Measurements from ENCODE around the gene THOC6.
A peak's percentile ranks its signal among the peaks of the same experiment; 100 is the strongest.

Gene THOC6

GRCh38 chr16:3017794-3018506 is 5.9 kb upstream of the THOC6 start, which contains the start of gene CLDN6:
TSS of gene CLDN6 (minus strand) at chr16:3018183. CDS start at chr16:3016021, 2,162 bp downstream.
- DNase-seq: no peak

GRCh38 chr16:3019594-3020246 is 4.1 kb upstream of the THOC6 start:
- DNase-seq: no peak

- DNase-seq: peak; percentile 48
Observed at GRCh38 chr16:3020247-3020603, 3.6 kb upstream of the THOC6 start, which contains the start of gene TNFRSF12A. TSS of gene TNFRSF12A (plus strand) at chr16:3020368. CDS start at chr16:3020398, 30 bp downstream.

DNA sequence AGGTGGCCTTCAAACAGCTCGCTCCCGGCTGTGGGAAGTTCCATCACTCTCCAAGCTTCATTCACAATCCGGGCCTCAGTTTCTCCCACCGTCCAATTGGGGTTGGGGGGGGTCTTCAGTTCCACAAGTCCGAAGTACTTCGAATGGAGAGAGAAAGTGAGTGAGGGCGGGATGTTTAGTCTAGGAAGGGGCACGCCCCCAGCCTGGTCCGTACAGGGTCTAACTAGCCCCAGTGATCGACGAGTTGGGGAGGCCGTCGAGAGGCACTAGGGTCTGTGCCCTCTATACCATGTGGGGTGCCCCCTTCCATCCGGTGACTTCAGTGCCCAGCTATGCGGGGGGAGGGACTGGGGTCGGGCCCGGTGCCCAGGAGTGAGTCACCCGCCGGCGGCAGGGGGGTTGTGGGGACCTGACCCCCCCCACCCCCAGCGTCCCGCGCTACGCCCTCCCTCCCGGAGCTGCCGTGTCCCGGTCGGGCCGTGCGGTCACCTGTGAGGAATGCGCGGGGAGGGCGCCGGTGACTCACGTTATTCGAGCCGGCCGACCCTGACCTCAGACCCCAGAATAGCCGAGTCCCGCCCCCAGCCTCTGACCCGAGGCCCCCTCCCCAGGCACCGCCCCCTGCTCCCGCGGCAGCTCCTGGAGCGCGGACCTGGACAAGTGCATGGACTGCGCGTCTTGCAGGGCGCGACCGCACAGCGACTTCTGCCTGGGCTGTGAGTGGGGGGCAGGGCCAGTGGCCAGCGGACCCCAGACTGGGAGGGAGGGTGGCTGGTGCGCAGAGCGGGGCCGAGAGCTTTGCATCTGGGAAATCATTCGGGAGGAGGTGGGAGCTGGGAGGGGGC is 3.0 kb upstream of the THOC6 start:
- DNase-seq: peak; percentile 52

DNA sequence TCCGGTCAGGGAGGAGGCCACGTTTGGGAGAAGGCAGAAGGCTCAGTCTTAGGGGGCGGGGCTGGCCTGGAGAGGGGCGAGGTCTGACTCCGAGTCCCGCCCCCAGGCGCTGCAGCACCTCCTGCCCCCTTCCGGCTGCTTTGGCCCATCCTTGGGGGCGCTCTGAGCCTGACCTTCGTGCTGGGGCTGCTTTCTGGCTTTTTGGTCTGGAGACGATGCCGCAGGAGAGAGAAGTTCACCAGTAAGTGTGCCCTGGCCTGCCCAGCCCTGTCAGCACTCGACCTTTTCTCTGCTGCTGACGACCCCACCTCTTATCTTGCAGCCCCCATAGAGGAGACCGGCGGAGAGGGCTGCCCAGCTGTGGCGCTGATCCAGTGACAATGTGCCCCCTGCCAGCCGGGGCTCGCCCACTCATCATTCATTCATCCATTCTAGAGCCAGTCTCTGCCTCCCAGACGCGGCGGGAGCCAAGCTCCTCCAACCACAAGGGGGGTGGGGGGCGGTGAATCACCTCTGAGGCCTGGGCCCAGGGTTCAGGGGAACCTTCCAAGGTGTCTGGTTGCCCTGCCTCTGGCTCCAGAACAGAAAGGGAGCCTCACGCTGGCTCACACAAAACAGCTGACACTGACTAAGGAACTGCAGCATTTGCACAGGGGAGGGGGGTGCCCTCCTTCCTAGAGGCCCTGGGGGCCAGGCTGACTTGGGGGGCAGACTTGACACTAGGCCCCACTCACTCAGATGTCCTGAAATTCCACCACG is 2.2 kb upstream of the THOC6 start:
- peak; percentile 79 for DNase-seq

DNA sequence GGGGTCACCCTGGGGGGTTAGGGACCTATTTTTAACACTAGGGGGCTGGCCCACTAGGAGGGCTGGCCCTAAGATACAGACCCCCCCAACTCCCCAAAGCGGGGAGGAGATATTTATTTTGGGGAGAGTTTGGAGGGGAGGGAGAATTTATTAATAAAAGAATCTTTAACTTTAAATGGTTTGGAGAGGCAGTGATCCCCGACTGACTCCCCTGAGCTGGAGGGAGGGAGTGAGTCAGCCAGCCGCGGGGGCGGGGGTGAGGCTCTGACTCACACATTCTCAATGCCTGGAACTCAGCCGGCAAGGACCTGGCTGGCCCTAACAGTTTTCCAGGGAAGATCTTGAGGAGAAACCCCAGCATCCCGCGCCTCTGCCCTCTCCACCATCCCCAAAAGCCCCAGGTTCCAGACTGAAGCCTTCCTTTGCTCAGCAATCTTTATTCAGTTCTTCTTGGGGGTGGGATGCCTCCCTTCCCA is 1.6 kb upstream of the THOC6 start:
- DNase-seq: peak; percentile 94

GRCh38 chr16:3022684-3023414 is 986 bp upstream of the THOC6 start:
- no peak for DNase-seq

DNA sequence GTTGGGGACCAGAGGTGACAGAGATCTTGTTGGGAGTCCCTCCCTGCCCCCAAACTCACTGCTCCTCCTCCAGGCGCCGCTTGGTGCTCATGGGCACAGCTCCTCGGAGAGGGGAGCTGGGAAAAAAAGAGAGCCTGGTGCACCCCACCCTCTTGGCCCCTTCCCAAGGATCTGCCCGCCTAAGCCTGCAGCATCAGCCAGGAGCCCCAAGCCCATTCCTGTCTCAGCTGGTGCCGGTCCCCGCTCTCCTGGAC is 493 bp upstream of the THOC6 start:
- DNase-seq: peak; percentile 34

- DNase-seq: no peak
Observed at GRCh38 chr16:3025032-3026002, 1.5 kb downstream of the THOC6 start.

GRCh38 chr16:3026003-3026378 is 2.2 kb downstream of the THOC6 start:
- no peak for DNase-seq

- DNase-seq: no peak
Observed at GRCh38 chr16:3026609-3027488, 3.0 kb downstream of the THOC6 start.

- DNase-seq: no peak
Observed at GRCh38 chr16:3027489-3027795, 3.6 kb downstream of the THOC6 start.

- DNase-seq: peak; percentile 86
Observed at GRCh38 chr16:3027983-3028715, 4.3 kb downstream of the THOC6 start.

GRCh38 chr16:3028716-3029319 is 5.0 kb downstream of the THOC6 start:
- no peak for DNase-seq

DNA sequence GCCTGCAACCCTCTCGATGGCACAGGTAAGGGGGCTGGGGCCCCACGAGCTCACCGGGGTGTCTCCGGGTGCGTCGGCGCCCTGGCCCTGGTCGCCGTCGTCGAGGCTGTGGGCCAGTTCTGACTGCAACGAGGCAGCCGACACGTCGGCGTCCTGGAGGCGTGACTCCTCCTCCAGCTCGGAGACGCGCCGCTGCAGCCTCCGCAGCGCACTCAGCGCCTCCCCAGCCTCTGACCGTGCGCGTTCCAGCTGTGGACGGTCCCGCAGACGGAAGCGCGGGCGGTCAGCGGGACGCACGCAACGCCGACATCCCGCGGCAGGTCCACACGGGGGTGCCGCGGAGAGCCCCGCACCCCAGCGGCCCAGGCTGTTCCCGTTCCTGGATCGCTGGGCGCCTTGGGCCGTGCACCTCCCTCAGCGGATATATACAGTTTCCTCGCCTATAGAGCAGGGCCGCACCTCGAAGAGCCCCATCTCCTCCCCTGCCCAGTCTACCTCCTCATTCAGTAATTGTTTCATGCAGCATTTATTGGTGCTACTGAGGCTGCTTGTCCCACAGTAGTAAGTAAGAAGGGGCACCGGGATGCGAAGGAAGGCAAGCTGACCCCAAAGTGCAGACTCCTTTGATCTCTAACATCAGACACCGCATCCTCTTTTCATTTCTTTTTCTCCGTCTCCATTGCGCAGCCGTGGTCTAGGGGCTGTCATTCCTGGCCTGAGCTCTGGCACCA is 5.8 kb downstream of the THOC6 start:
- DNase-seq: peak; percentile 55

GRCh38 chr16:3030222-3031212 is 6.7 kb downstream of the THOC6 start:
- DNase-seq: no peak

DNA sequence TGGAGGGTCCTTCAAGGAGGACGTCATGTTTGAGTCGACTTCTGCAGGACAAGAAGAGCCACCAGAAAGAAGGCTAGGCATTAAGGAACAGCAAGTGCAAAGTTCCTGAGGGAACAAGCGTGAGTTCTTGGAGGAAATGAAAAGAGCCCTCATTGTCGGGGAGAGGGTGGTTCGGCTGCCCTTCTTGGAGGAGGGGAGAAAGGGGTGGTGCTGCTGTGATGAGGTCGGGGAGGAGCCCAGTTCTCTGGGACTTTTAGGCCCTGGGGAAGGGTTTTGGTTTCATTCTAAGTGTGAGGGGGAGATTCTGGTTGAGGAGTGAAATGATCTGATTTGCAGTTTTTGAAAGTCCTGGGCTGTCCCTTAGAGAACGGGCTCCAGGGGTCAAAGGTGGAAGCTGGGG is 8.8 kb downstream of the THOC6 start:
- DNase-seq: no peak

Data from activated naive CD4-positive, alpha-beta T cell treated with anti-CD3 and anti-CD28 coated beads, Interleukin-2, amount 50 U/mL, for 16 hours (primary cell).